Measurements from ENCODE around the gene NDST3. TPM values are rescaled to one million over a fixed set of nuclear protein-coding genes. Genes with fewer than 3 reads are reported as not detected.

The NDST3 gene
- total and polyA plus RNA-seq, 8 donors = 0.02 TPM; not detected in 7

GRCh38 chr4:118268780-118269179 is 234.5 kb downstream of the NDST3 start:
- no peaks in the 10 kb centered on the region for H3K36me3 ChIP-seq
- FAIRE-seq (no peak), ATAC-seq (no peak), DNase-seq (no peak)
- intact Hi-C loops (cut with DNase I) = no loop called here
- no peaks in the 10 kb centered on the region for H3K27me3 ChIP-seq
- no peak overlapping the region for H3K4me3 ChIP-seq
- WGBS, 2 donors = 54% methylated on average over 3 of the region's 3 CpGs
- no peak overlapping the region for H3K27ac ChIP-seq
- H3K4me1 ChIP-seq = peaks cover 0 to 2% (median 0%) of the 10 kb centered on the region in 3 donors
- TF ChIP-seq CTCF (IDR thresholded peaks at IDR 0.05) = no peak
- H3K9me3 ChIP-seq = no peaks in the 10 kb centered on the region

GRCh38 chr4:118270492-118270891 is 236.2 kb downstream of the NDST3 start:
- intact Hi-C loops (cut with DNase I) = no loop called here
- TF ChIP-seq CTCF (IDR thresholded peaks at IDR 0.05) = peak in 3 of 4 donors; percentile 28 to 47 (median 45)
- WGBS, 2 donors = 0 to 3% methylated on average over 2 of the region's 2 CpGs
- H3K27ac ChIP-seq = no peak overlapping the region
- DNase-seq (no peak), ATAC-seq (peak in 3 of 4 donors; percentile 47 to 61 (median 49)), FAIRE-seq (peak; percentile 92)
- H3K27me3 ChIP-seq = no peaks in the 10 kb centered on the region
- H3K4me1 ChIP-seq = peaks cover 0 to 2% (median 0%) of the 10 kb centered on the region in 3 donors
- H3K9me3 ChIP-seq = no peaks in the 10 kb centered on the region
- H3K4me3 ChIP-seq = no peak overlapping the region
- no peaks in the 10 kb centered on the region for H3K36me3 ChIP-seq

GRCh38 chr4:118271788-118272187 is 237.5 kb downstream of the NDST3 start:
- intact Hi-C loops (cut with DNase I) = no loop called here
- WGBS, 2 donors = 80 to 81% methylated on average over 2 of the region's 2 CpGs
- no peak for DNase-seq

GRCh38 chr4:118273642-118274041 is 239.4 kb downstream of the NDST3 start:
- Histone ChIP-seq H3K27me3 (no peaks in the 10 kb centered on the region), H3K4me1 (peaks cover 0 to 10% (median 10%) of the 10 kb centered on the region in 3 donors), H3K4me3 (no peak overlapping the region), H3K9me3 (no peaks in the 10 kb centered on the region), H3K36me3 (no peaks in the 10 kb centered on the region), H3K27ac (no peak overlapping the region)
- DNase-seq = no peak
- no peak for TF ChIP-seq CTCF (IDR thresholded peaks at IDR 0.05)
- 62 to 74% methylated on average over 1 of the region's 1 CpG for whole genome bisulfite sequencing, 2 donors
- no peak for FAIRE-seq
- no peak for ATAC-seq
- intact Hi-C loops (cut with DNase I) = no loop called here

More at GRCh38 chr4:118271788-118272187, 237.5 kb downstream of the NDST3 start:
- no peak for ATAC-seq
- Histone ChIP-seq H3K4me1 (peaks cover 0 to 8% (median 4%) of the 10 kb centered on the region in 3 donors), H3K27ac (no peak overlapping the region), H3K4me3 (no peak overlapping the region), H3K36me3 (no peaks in the 10 kb centered on the region), H3K9me3 (no peaks in the 10 kb centered on the region), H3K27me3 (no peaks in the 10 kb centered on the region)
- no peak for FAIRE-seq
- no peak for TF ChIP-seq CTCF (IDR thresholded peaks at IDR 0.05)

GRCh38 chr4:118276580-118276979 is 242.3 kb downstream of the NDST3 start:
- intact Hi-C loops (cut with DNase I) = no loop called here
- 36 to 37% methylated on average over 2 of the region's 2 CpGs for WGBS, 2 donors

More at GRCh38 chr4:118276580-118276979, 242.3 kb downstream of the NDST3 start:
- DNase-seq (no peak), FAIRE-seq (no peak), ATAC-seq (no peak)
- H3K4me3 ChIP-seq = no peak overlapping the region
- peaks cover 8 to 28% (median 16%) of the 10 kb centered on the region in 3 donors for H3K4me1 ChIP-seq
- no peaks in the 10 kb centered on the region for H3K9me3 ChIP-seq
- H3K27me3 ChIP-seq = no peaks in the 10 kb centered on the region
- no peak for TF ChIP-seq CTCF (IDR thresholded peaks at IDR 0.05)
- H3K36me3 ChIP-seq = peaks cover 0 to 4% (median 0%) of the 10 kb centered on the region in 3 donors
- no peak overlapping the region for H3K27ac ChIP-seq
